ENCODE data around the gene RBM33. TPM values are rescaled to one million over a fixed set of nuclear protein-coding genes. Genes with fewer than 3 reads are reported as not detected.

RBM33 gene
- total and polyA plus RNA-seq, 9 of the 15 experiments (the other 6 are each of a cell fraction or from before 2014, with no cell fraction given) = 4.4 to 80.7 (median 27.3) TPM

- CTCF ChIA-PET (ENCODE audit: low intra/inter-chr PET ratio) = interaction anchor here (1.1 kb wide), 1 partner anchor 10 kb away, joined by 6 read pairs; no protein-coding TSS in a partner anchor
- Histone ChIP-seq H2AFZ (ENCODE audit: low read depth, low read length) (no peak overlapping the region), H3K9ac (ENCODE audit: insufficient read depth in 1 of 2, low read depth in 2 of 2, low read length in 2 of 2) (no peak overlapping the region), H3K4me3 (no peak overlapping the region), H3K9me3 (replicated peaks; ENCODE audit: control insufficient read depth, insufficient read depth, low read depth, low read length) (no peaks in the 10 kb centered on the region), H3K27me3 (ENCODE audit: control insufficient read depth in 2 of 2, insufficient read depth in 2 of 2, low read length in 2 of 2) (no peaks in the 10 kb centered on the region), H3K27ac (ENCODE audit: extremely low read depth, low read depth, low read length) (no peak overlapping the region), H3K4me1 (replicated peaks in 1 of 2; ENCODE audit: control insufficient read depth in 2 of 2, insufficient read depth in 2 of 2, low read length in 2 of 2) (no peaks in the 10 kb centered on the region), H3K4me2 (ENCODE audit: insufficient read depth, low read length) (no peak overlapping the region), H3K9me1 (ENCODE audit: control insufficient read depth, insufficient read depth, low read length) (no peaks in the 10 kb centered on the region), H4K20me1 (replicated peaks; ENCODE audit: control insufficient read depth, insufficient read depth, low read length) (peaks cover 4% of the 10 kb centered on the region; the same call in 1 of the 2 replicates), H3K36me3 (ENCODE audit: control insufficient read depth, insufficient read depth, low read length) (peaks cover 91% of the 10 kb centered on the region), H3K79me2 (ENCODE audit: control insufficient read depth, insufficient read depth, low read length) (peaks cover 87% of the 10 kb centered on the region)
- in situ Hi-C loops (cut with MboI) (no loop called here), intact Hi-C loops (cut with micrococcal nuclease) (no loop called here)
- no peak for FAIRE-seq
- DNase-seq (ENCODE audit: extremely low read depth in 1 of 4, low spot score in 3 of 4) = no peak
- ATAC-seq = no peak
- 95% methylated on average over 3 of the region's 3 CpGs for WGBS (ENCODE audit: insufficient coverage, low coverage, missing lambda C conversion rate)
- POLR2A ChIA-PET = interaction anchor here (1.1 kb wide), 1 partner anchor 9 kb away, joined by 5 read pairs; no protein-coding TSS in a partner anchor
- BruUV-seq (replicated peaks) = no TSS peak
- TF ChIP-seq RNF2 (IDR thresholded peaks at IDR 0.05) (no peak), SMARCC2 (IDR thresholded peaks at IDR 0.05; ENCODE audit: low read depth) (no peak), SMARCA4 (IDR thresholded peaks at IDR 0.05) (no peak), ZNF717 (CRISPR knock-in tag; IDR thresholded peaks at IDR 0.05) (no peak), PCBP1 (IDR thresholded peaks at IDR 0.05; ENCODE audit: low read depth, low read length, poor library complexity, severe bottlenecking) (no peak), NFATC3 (IDR thresholded peaks at IDR 0.05) (no peak), ZNF583 (CRISPR knock-in tag; IDR thresholded peaks at IDR 0.05) (no peak), SMAD1 (IDR thresholded peaks at IDR 0.05; ENCODE audit: low read depth, low read length, partially characterized antibody) (no peak), ZNF324 (CRISPR knock-in tag; IDR thresholded peaks at IDR 0.05) (no peak), NFXL1 (CRISPR knock-in tag; IDR thresholded peaks at IDR 0.05) (no peak), FIP1L1 (IDR thresholded peaks at IDR 0.05; ENCODE audit: low read depth, low read length, poor library complexity, severe bottlenecking) (no peak), RBM22 (IDR thresholded peaks at IDR 0.05; ENCODE audit: low read depth, low read length, poor library complexity, severe bottlenecking) (no peak), ZNF133 (CRISPR knock-in tag; IDR thresholded peaks at IDR 0.05) (no peak), EP300 (IDR thresholded peaks at IDR 0.05; ENCODE audit: low read length) (no peak)
- TF ChIP-seq, protein P1, sequence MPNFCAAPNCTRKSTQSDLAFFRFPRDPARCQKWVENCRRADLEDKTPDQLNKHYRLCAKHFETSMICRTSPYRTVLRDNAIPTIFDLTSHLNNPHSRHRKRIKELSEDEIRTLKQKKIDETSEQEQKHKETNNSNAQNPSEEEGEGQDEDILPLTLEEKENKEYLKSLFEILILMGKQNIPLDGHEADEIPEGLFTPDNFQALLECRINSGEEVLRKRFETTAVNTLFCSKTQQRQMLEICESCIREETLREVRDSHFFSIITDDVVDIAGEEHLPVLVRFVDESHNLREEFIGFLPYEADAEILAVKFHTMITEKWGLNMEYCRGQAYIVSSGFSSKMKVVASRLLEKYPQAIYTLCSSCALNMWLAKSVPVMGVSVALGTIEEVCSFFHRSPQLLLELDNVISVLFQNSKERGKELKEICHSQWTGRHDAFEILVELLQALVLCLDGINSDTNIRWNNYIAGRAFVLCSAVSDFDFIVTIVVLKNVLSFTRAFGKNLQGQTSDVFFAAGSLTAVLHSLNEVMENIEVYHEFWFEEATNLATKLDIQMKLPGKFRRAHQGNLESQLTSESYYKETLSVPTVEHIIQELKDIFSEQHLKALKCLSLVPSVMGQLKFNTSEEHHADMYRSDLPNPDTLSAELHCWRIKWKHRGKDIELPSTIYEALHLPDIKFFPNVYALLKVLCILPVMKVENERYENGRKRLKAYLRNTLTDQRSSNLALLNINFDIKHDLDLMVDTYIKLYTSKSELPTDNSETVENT (CRISPR knock-in tag; IDR thresholded peaks at IDR 0.05) = no peak
Observed at GRCh38 chr7:155749578-155749977, 105.1 kb downstream of the RBM33 start.

All from K562 (cell line).